H1 (cell line): ENCODE measurements around the gene OBSL1. TPM values are rescaled to one million over a fixed set of nuclear protein-coding genes. Genes with fewer than 3 reads are reported as not detected.

Experiments
- CTCF ChIA-PET: fragments of 300-600 bp; sonication (Branson Sonifier 250); formaldehyde crosslinking; loops from one replicate; lab custom pipeline; 2021; ENCODE audit not compliant: partially characterized antibody; lab: Charles Lee
- POLR2A ChIA-PET: fragments of 300-600 bp; sonication (Branson Sonifier 250); formaldehyde crosslinking; loops from one replicate; lab custom pipeline; 2021; ENCODE audit warnings: inconsistent platforms; ENCODE audit not compliant: partially characterized antibody; lab: Charles Lee
- DNase-seq, 2 experiments: peaks; one replicate each; pipeline versions ENCODE4 v3.0.0 to v3.0.0-alpha.2; 2010 to 2022; ENCODE audit warnings: low spot score in 2 of 2, low read depth in 1 of 2, mixed read lengths in 1 of 2
- FAIRE-seq: peaks from 2 replicates; lab custom pipeline; 2011; peaks lifted over from hg19 to GRCh38; lab: Jason Lieb, UNC
- H2AFZ ChIP-seq: 2 replicates; pipeline ENCODE4 v1.8.1; 2012; ENCODE audit warnings: low read length, inconsistent platforms
- H2AK5ac ChIP-seq: 2 replicates; pipeline ENCODE4 v1.6.1; 2013; ENCODE audit warnings: low read depth, low read length
- H2BK120ac ChIP-seq: replicated peaks from 2 replicates; pipeline ENCODE3; 2013; ENCODE audit warnings: low read depth, low read length, inconsistent platforms
- H2BK12ac ChIP-seq: 2 replicates; pipeline ENCODE4 v1.6.1; 2013; ENCODE audit warnings: low read depth, low read length
- H2BK15ac ChIP-seq: 2 replicates; pipeline ENCODE4 v1.6.1; 2013; ENCODE audit warnings: low read length
- H2BK20ac ChIP-seq: 2 replicates; pipeline ENCODE4 v1.6.1; 2013; ENCODE audit warnings: low read length
- H2BK5ac ChIP-seq: 2 replicates; pipeline ENCODE4 v1.6.1; 2013; ENCODE audit warnings: low read depth, low read length
- H3K14ac ChIP-seq: 2 replicates; pipeline ENCODE4 v1.6.1; 2013; ENCODE audit warnings: inconsistent platforms; ENCODE audit not compliant: insufficient read length
- H3K18ac ChIP-seq: 2 replicates; pipeline ENCODE4 v1.6.1; 2013; ENCODE audit warnings: low read length; ENCODE audit errors: extremely low read depth
- H3K23ac ChIP-seq: 2 replicates; pipeline ENCODE4 v1.6.1; 2013; ENCODE audit warnings: inconsistent platforms; ENCODE audit not compliant: insufficient read length
- H3K23me2 ChIP-seq: 2 replicates; pipeline ENCODE4 v1.6.1; 2013; ENCODE audit warnings: low read depth, low read length
- H3K27ac ChIP-seq: 2 replicates; pipeline ENCODE4 v1.6.1; 2011; ENCODE audit warnings: low read depth, low read length, inconsistent platforms
- H3K27me3 ChIP-seq, 4 experiments: replicated peaks in 1 of 4; 1 replicate in 1 of 4; 2 replicates in 3 of 4; pipeline versions ENCODE4 v1.6.1 to v1.8.1; 2011 to 2013; ENCODE audit warnings: low read length in 3 of 4, mild to moderate bottlenecking in 3 of 4, inconsistent platforms in 2 of 4, mixed read lengths in 2 of 4, moderate library complexity in 1 of 4; ENCODE audit not compliant: control insufficient read depth in 3 of 4, insufficient read depth in 3 of 4; ENCODE audit errors: extremely low read depth in 1 of 4
- H3K36me3 ChIP-seq, 4 experiments: 2 replicates each; pipeline versions ENCODE4 v1.6.1 to v1.8.1; 2011 to 2013; ENCODE audit warnings: mild to moderate bottlenecking in 4 of 4, low read length in 3 of 4, moderate library complexity in 2 of 4, control low read depth in 1 of 4, inconsistent platforms in 1 of 4; ENCODE audit not compliant: insufficient read depth in 4 of 4, control insufficient read depth in 2 of 4
- H3K4ac ChIP-seq: replicated peaks from 2 replicates; pipeline ENCODE3; 2013; ENCODE audit warnings: low read length, low read depth, mixed read lengths, inconsistent platforms; ENCODE audit not compliant: insufficient read length
- H3K4me1 ChIP-seq, 4 experiments: replicated peaks in 1 of 4; 1 replicate in 1 of 4; 2 replicates in 3 of 4; pipeline versions ENCODE4 v1.6.1 to v1.8.1; 2011 to 2013; ENCODE audit warnings: low read length in 3 of 4, inconsistent platforms in 2 of 4, mixed read lengths in 1 of 4; ENCODE audit not compliant: insufficient read depth in 4 of 4, control insufficient read depth in 3 of 4
- H3K4me2 ChIP-seq, 2 experiments: 2 replicates each; pipeline versions ENCODE4 v1.6.1 to v1.8.1; 2011 to 2013; ENCODE audit warnings: low read depth in 2 of 2, low read length in 2 of 2, control low read depth in 1 of 2, inconsistent platforms in 1 of 2, mild to moderate bottlenecking in 1 of 2; ENCODE audit not compliant: insufficient read depth in 1 of 2
- H3K4me3 ChIP-seq, 4 experiments: fragments of 200-600, 300-600 bp in 1 of 4; sonication (generic), shearing (Covaris generic), sonication (Bioruptor Twin) in 1 of 4; 2 replicates each; pipeline versions ENCODE4 v1.5.1 to v1.8.1; 2011 to 2016; ENCODE audit warnings: low read length in 4 of 4, low read depth in 3 of 4, control low read depth in 2 of 4, inconsistent platforms in 2 of 4, mild to moderate bottlenecking in 2 of 4, mixed read lengths in 1 of 4, moderate library complexity in 1 of 4; ENCODE audit not compliant: insufficient read depth in 2 of 4; ENCODE audit errors: extremely low read depth in 1 of 4
- H3K56ac ChIP-seq: replicated peaks from 2 replicates; pipeline ENCODE3; 2013; ENCODE audit warnings: low read depth, mild to moderate bottlenecking, mixed read lengths, low read length, inconsistent platforms; ENCODE audit not compliant: insufficient read length
- H3K79me1 ChIP-seq: 2 replicates; pipeline ENCODE4 v1.6.1; 2013; ENCODE audit warnings: low read depth, low read length, control low read depth
- H3K79me2 ChIP-seq, 2 experiments: 2 replicates each; pipeline versions ENCODE4 v1.6.1 to v1.8.1; 2012 to 2013; ENCODE audit warnings: low read length in 2 of 2, mild to moderate bottlenecking in 2 of 2, inconsistent platforms in 1 of 2; ENCODE audit not compliant: insufficient read depth in 2 of 2, control insufficient read depth in 1 of 2
- H3K9ac ChIP-seq, 4 experiments: replicated peaks in 1 of 4; 1 replicate in 1 of 4; 2 replicates in 3 of 4; pipeline versions ENCODE4 v1.6.1 to v1.8.1; 2011 to 2013; ENCODE audit warnings: low read depth in 3 of 4, low read length in 3 of 4, control low read depth in 2 of 4, mild to moderate bottlenecking in 2 of 4, moderate library complexity in 2 of 4, inconsistent platforms in 1 of 4; ENCODE audit errors: extremely low read depth in 1 of 4
- H3K9me3 ChIP-seq, 2 experiments: 2 replicates each; pipeline versions ENCODE4 v1.6.1 to v1.8.1; 2012 to 2013; ENCODE audit warnings: mild to moderate bottlenecking in 2 of 2, moderate library complexity in 2 of 2, control low read depth in 1 of 2, inconsistent platforms in 1 of 2, low read depth in 1 of 2, low read length in 1 of 2, mixed read lengths in 1 of 2; ENCODE audit not compliant: insufficient read depth in 2 of 2
- H4K20me1 ChIP-seq, 2 experiments: replicated peaks in 1 of 2; 2 replicates each; pipeline versions ENCODE3 to v1.8.1; 2011 to 2013; ENCODE audit warnings: inconsistent platforms in 2 of 2, low read length in 2 of 2, mild to moderate bottlenecking in 1 of 2; ENCODE audit not compliant: insufficient read depth in 2 of 2, control insufficient read depth in 1 of 2
- H4K5ac ChIP-seq: 2 replicates; pipeline ENCODE4 v1.6.1; 2013; ENCODE audit warnings: low read length, low read depth, mixed read lengths, inconsistent platforms; ENCODE audit not compliant: insufficient read length
- H4K8ac ChIP-seq: 2 replicates; pipeline ENCODE4 v1.8.0; 2013; ENCODE audit warnings: mild to moderate bottlenecking, moderate library complexity, low read length, inconsistent platforms; ENCODE audit not compliant: insufficient read depth; ENCODE audit errors: extremely low read depth
- H4K91ac ChIP-seq: replicated peaks from 2 replicates; pipeline ENCODE3; 2013; ENCODE audit warnings: low read length, mixed read lengths, inconsistent platforms; ENCODE audit not compliant: insufficient read length
- CHD1 ChIP-seq: IDR thresholded peaks from 2 replicates; pipeline ENCODE4 v1.6.1; 2012; ENCODE audit warnings: low read depth, low read length, improper control_type of control experiment
- RAD21 ChIP-seq, 2 experiments: IDR thresholded peaks in 1 of 2; conservative IDR thresholded peaks in 1 of 2; 2 replicates each; pipeline ENCODE4 v1.6.1; 2011; ENCODE audit warnings: low read depth in 2 of 2, low read length in 2 of 2, improper control_type of control experiment in 1 of 2, inconsistent platforms in 1 of 2, mild to moderate bottlenecking in 1 of 2, moderate library complexity in 1 of 2
- WGBS, 2 experiments: shearing (Covaris generic) in 1 of 2; methylation state at CpG; one replicate each; pipeline versions ENCODE4 v1.1.6 to v1.1.7; 2013 to 2015; ENCODE audit warnings: low lambda C conversion rate in 2 of 2, mixed read lengths in 2 of 2, inconsistent platforms in 1 of 2, low coverage in 1 of 2, missing lambda C conversion rate in 1 of 2; ENCODE audit not compliant: insufficient replicate concordance in 2 of 2, insufficient coverage in 1 of 2, insufficient read length in 1 of 2; ENCODE audit errors: extremely low coverage in 1 of 2, missing lambda C conversion rate in 1 of 2; 5-methylcytosine and 5-hydroxymethylcytosine counted together
- polyA plus RNA-seq, 7 experiments: library from polyadenylated mRNA; depleted of rRNA in 3 of 7; stranded (reverse) in 5 of 7; unstranded in 2 of 7; fragments of >200 nt in 5 of 7; fragments of 200-250 nt in 2 of 7; gene quantifications; 1 replicate in 5 of 7; 2 replicates in 1 of 7; 4 replicates in 1 of 7; pipeline versions ENCODE4 v1.2.1 to v1.2.3, GENCODE V29; 2011 to 2013; ENCODE audit warnings: missing spikeins in 2 of 7, mixed read lengths in 2 of 7
- total RNA-seq: library from RNA; stranded (reverse); fragmentation: NEBNext Ultra II Directional; extraction: Animal tissue kit (Norgen Biotek cat#: 25700); gene quantifications from 2 replicates; pipeline ENCODE4 v1.2.1, GENCODE V29; 2021
- TF ChIP-seq, protein P1 (sequence below): IDR thresholded peaks from 2 replicates; pipeline ENCODE4 v1.6.1; 2012; ENCODE audit warnings: low read length, inconsistent platforms
- TF ChIP-seq, protein P2 (sequence below), 3 experiments: IDR thresholded peaks; 1 replicate in 2 of 3; 2 replicates in 1 of 3; pipeline versions ENCODE4 v1.5.1 to v1.6.1; 2011; ENCODE audit warnings: low read length in 3 of 3, mild to moderate bottlenecking in 3 of 3, inconsistent platforms in 2 of 3, low read depth in 1 of 3, moderate library complexity in 1 of 3; ENCODE audit not compliant: insufficient read depth in 1 of 3; ENCODE audit errors: control extremely low read depth in 1 of 3

Gene OBSL1
- total and polyA plus RNA-seq, 2 of the 8 experiments (the other 6 are each of a cell fraction or from before 2014, with no cell fraction given), result 116 to 127 TPM

DNA sequence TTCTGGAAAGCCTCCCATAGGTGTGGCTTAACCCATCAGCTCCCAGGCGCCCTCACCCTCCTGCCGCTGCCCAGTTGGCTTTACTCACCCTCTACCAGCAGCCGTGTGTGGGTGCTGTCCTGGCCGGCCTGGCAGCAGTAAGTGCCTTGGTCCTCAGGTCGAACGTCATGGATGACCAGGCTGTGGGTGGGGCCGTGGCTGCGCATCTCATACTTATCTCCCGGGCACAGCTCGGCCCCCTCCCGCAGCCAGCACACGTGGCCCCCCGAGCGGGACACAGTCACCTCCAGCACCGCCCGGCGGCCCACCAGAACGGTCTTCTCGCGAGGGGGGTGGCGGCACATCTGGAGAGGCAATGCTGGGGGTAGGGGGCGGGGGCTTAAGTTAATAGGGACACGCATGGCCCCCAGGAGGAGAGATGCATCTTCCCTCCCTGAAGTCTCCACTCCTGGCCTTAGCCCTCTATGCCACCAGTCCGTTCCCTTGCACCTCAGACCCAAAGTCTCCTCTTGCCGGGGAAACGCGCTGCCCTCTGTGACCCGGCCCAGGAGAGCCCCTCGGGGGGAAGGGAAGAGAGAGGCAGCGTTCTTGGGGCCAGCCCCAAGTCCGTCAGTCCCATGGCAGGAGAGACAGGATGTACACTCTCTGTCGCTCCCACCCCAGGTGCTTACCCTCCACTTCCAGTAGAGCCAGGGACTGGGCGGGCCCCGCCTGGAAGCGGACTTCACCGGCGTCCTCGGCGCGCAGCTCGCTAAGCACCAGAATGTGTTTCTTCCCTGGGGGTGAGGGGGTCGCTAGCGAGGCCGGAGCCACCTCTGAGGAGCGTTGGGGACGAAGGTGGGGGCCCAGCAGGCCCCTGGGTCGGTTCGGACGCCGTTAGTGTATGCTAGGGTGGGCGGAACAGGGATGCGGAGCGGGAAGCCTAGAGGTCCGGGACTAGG is 19.6 kb downstream of the OBSL1 start:
- Histone ChIP-seq H3K4ac (no peak overlapping the region), H4K20me1 (peaks cover 3 to 13% of the 10 kb centered on the region in 2 experiments), H3K4me1 (peaks cover 0 to 15% (median 8%) of the 10 kb centered on the region in 4 experiments; a peak in 6 of 7 replicates), H2BK15ac (peak overlapping the region; percentile 16; the same call in 1 of the 2 replicates), H3K36me3 (peaks cover 0 to 3% (median 0%) of the 10 kb centered on the region in 4 experiments; a peak in 3 of 8 replicates), H3K9me3 (no peaks in the 10 kb centered on the region), H3K27ac (no peak overlapping the region; the same call in 1 of the 2 replicates), H3K56ac (peak overlapping the region; percentile 66), H2AFZ (no peak overlapping the region; the same call in 1 of the 2 replicates), H3K18ac (peak overlapping the region; percentile 78), H3K79me1 (peaks cover 2% of the 10 kb centered on the region; the same call in 1 of the 2 replicates), H2BK5ac (peak overlapping the region; percentile 77; the same call in 1 of the 2 replicates), H4K8ac (peak overlapping the region; percentile 65), H3K23me2 (peaks cover 17% of the 10 kb centered on the region; the same call in 1 of the 2 replicates), H3K79me2 (no peaks in the 10 kb centered on the region), H4K91ac (peak overlapping the region; percentile 76), H2BK120ac (no peak overlapping the region), H4K5ac (peak overlapping the region; percentile 60), H2BK20ac (no peak overlapping the region), H3K9ac (peak overlapping the region in 3 of 4 experiments; percentile 57 to 69 (median 60); a peak in 5 of 7 replicates), H3K4me2 (peak overlapping the region; percentile 90 to 95), H3K14ac (no peak overlapping the region), H3K27me3 (peaks cover 0 to 15% (median 13%) of the 10 kb centered on the region in 4 experiments; a peak in 6 of 7 replicates), H3K4me3 (peak overlapping the region; percentile 58 to 77 (median 68)), H2BK12ac (no peak overlapping the region), H2AK5ac (no peak overlapping the region), H3K23ac (no peak overlapping the region)
- POLR2A ChIA-PET, result interaction anchor here (0.8 to 17.5 kb wide), 12 partner anchors 7 to 66 kb away, joined by 3 to 293 read pairs (median 4); partner anchors contain the start of genes CHPF, INHA, OBSL1 and STK11IP
- DNase-seq (no peak), FAIRE-seq (no peak)
- WGBS, 2 experiments, result 3% methylated on average over 40 of the region's 54 CpGs; no CpG with 5 or more reads in 1 of the 2 experiments
- CTCF ChIA-PET, result interaction anchor here (0.8 to 19.7 kb wide), 10 partner anchors 8 to 176 kb away, joined by 3 to 293 read pairs (median 4); partner anchors contain the start of genes CHPF, OBSL1 and TMEM198
- TF ChIP-seq CHD1 (no peak), RAD21 (IDR thresholded peaks at IDR 0.05 in 1 of 2, conservative IDR thresholded peaks at IDR 0.05 in 1 of 2; ENCODE audit: low read depth in 2 of 2, low read length in 2 of 2) (no peak)
- TF ChIP-seq, protein P1, sequence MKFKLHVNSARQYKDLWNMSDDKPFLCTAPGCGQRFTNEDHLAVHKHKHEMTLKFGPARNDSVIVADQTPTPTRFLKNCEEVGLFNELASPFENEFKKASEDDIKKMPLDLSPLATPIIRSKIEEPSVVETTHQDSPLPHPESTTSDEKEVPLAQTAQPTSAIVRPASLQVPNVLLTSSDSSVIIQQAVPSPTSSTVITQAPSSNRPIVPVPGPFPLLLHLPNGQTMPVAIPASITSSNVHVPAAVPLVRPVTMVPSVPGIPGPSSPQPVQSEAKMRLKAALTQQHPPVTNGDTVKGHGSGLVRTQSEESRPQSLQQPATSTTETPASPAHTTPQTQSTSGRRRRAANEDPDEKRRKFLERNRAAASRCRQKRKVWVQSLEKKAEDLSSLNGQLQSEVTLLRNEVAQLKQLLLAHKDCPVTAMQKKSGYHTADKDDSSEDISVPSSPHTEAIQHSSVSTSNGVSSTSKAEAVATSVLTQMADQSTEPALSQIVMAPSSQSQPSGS, result no peak
- TF ChIP-seq, protein P2, sequence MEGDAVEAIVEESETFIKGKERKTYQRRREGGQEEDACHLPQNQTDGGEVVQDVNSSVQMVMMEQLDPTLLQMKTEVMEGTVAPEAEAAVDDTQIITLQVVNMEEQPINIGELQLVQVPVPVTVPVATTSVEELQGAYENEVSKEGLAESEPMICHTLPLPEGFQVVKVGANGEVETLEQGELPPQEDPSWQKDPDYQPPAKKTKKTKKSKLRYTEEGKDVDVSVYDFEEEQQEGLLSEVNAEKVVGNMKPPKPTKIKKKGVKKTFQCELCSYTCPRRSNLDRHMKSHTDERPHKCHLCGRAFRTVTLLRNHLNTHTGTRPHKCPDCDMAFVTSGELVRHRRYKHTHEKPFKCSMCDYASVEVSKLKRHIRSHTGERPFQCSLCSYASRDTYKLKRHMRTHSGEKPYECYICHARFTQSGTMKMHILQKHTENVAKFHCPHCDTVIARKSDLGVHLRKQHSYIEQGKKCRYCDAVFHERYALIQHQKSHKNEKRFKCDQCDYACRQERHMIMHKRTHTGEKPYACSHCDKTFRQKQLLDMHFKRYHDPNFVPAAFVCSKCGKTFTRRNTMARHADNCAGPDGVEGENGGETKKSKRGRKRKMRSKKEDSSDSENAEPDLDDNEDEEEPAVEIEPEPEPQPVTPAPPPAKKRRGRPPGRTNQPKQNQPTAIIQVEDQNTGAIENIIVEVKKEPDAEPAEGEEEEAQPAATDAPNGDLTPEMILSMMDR (IDR thresholded peaks at IDR 0.05; ENCODE audit: control extremely low read depth in 1 of 3, insufficient read depth in 1 of 3, low read depth in 1 of 3, low read length in 3 of 3), result peak in 1 of 3 experiments; percentile 18; a peak in 1 of 4 replicates
